Measurements from ENCODE around the gene PSMD11.

Gene PSMD11

DNA sequence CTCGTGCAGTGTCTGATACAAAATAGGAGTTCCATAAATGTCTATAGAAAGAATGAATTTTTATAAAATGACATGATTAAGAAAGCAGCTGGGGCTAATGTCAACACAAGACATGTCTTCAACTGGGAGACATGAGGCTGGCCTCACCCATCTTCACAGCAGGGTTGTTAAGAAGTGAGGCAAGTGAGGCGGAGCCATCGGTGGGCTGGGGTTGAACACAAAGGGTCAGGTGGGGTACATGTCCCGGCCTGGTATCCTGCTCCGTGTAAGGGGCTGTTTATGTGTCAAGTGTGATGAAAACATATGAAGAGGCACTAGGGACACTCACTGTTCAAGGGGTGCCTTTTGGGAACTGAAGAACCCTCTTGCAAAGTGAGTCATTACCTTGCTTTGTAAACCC lies 64.6 kb downstream of the PSMD11 start:
- Histone ChIP-seq H3K27me3 (replicated peaks in 2 of 5; ENCODE audit: control insufficient read depth in 4 of 5, insufficient read depth in 5 of 5, low read length in 4 of 5) (no peaks in the 10 kb centered on the region), H3K36me3 (ENCODE audit: control insufficient read depth in 4 of 4, insufficient read depth in 4 of 4, low read length in 3 of 4) (no peaks in the 10 kb centered on the region), H3K4me1 (ENCODE audit: control extremely low read depth in 1 of 4, control insufficient read depth in 4 of 4, insufficient read depth in 4 of 4, low read length in 3 of 4) (peaks cover 0 to 3% (median 0%) of the 10 kb centered on the region in 4 experiments), H3K9me3 (ENCODE audit: control extremely low read depth in 1 of 5, control insufficient read depth in 4 of 5, insufficient read depth in 2 of 5, low read depth in 1 of 5, low read length in 4 of 5) (no peaks in the 10 kb centered on the region), H3K27ac (ENCODE audit: insufficient read depth in 1 of 2, low read depth in 1 of 2, low read length in 2 of 2, poor library complexity in 1 of 2, severe bottlenecking in 2 of 2) (no peak overlapping the region), H3K4me3 (ENCODE audit: control insufficient read depth in 1 of 7, extremely low read depth in 1 of 7, insufficient read depth in 4 of 7, low read depth in 2 of 7, low read length in 6 of 7) (no peak overlapping the region)
- WGBS (ENCODE audit: insufficient coverage): 97% methylated on average over 4 of the region's 5 CpGs
- ChIA-PET POLR2A (no interaction called here), CTCF (no interaction called here)
- DNase-seq: no peak

DNA sequence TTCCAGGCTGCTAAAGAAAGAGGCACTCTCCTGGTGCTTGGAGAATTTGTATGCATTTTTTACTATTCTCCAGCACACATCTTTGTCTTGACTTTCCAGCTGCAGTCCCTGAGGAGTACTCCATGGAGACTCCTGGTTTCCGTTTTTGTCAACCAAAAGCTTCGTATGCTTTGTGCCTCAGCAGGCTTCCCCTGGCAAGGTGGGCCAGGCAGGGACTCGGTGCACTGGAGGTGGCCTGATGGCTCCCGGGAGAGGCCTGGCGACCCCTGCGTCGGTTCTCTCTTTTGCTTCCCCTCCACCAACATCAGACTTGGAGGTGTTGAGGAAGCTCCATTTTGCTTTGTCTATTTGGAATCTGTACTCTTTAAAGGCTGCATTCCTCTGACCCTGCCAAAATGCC lies 66.2 kb downstream of the PSMD11 start:
- CTCF ChIA-PET: no interaction called here
- POLR2A ChIA-PET: no interaction called here
- WGBS (ENCODE audit: insufficient coverage): 96% methylated on average over 7 of the region's 7 CpGs

DNA sequence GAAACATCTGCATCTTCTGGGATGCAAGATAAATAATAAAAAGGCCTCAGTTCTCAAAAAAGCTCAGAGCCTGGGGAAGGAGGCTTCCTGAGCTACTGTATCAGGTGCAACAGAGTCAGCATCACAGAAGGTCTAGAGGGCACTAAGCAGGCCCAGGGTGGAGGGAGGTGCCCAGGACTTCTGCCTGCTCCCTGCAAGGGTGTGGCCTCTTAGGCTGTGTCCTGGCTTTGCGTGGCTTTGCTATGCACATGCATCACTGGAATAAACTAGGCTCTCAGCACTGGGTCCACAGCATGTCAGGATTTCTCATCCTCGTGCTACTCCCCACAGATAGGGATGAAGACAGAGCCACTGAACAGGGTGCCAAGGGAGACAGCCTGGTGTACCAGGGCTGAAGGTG lies 68.0 kb downstream of the PSMD11 start:
- no peaks in the 10 kb centered on the region for H3K36me3 ChIP-seq (ENCODE audit: control insufficient read depth in 4 of 4, insufficient read depth in 4 of 4, low read length in 3 of 4)
- DNase-seq: no peak
- ChIA-PET CTCF (interaction anchor here (0.7 to 1.1 kb wide), 2 partner anchors 15 to 260 kb away, joined by 3 read pairs; no protein-coding TSS in a partner anchor), POLR2A (no interaction called here)
- no peak overlapping the region for H3K27ac ChIP-seq (ENCODE audit: insufficient read depth in 1 of 2, low read depth in 1 of 2, low read length in 2 of 2, poor library complexity in 1 of 2, severe bottlenecking in 2 of 2)
- 100% methylated on average over 2 of the region's 2 CpGs for WGBS (ENCODE audit: insufficient coverage)
- no peak overlapping the region for H3K4me3 ChIP-seq (ENCODE audit: control insufficient read depth in 1 of 7, extremely low read depth in 1 of 7, insufficient read depth in 4 of 7, low read depth in 2 of 7, low read length in 6 of 7)
- H3K4me1 ChIP-seq (ENCODE audit: control extremely low read depth in 1 of 4, control insufficient read depth in 4 of 4, insufficient read depth in 4 of 4, low read length in 3 of 4): no peaks in the 10 kb centered on the region
- peaks cover 0 to 3% (median 0%) of the 10 kb centered on the region in 5 experiments for H3K27me3 ChIP-seq (replicated peaks in 2 of 5; ENCODE audit: control insufficient read depth in 4 of 5, insufficient read depth in 5 of 5, low read length in 4 of 5)
- H3K9me3 ChIP-seq (ENCODE audit: control extremely low read depth in 1 of 5, control insufficient read depth in 4 of 5, insufficient read depth in 2 of 5, low read depth in 1 of 5, low read length in 4 of 5): no peaks in the 10 kb centered on the region

More for the DNA sequence above, 66.2 kb downstream of the PSMD11 start:
- Histone ChIP-seq H3K4me1 (ENCODE audit: control extremely low read depth in 1 of 4, control insufficient read depth in 4 of 4, insufficient read depth in 4 of 4, low read length in 3 of 4) (no peaks in the 10 kb centered on the region), H3K4me3 (ENCODE audit: control insufficient read depth in 1 of 7, extremely low read depth in 1 of 7, insufficient read depth in 4 of 7, low read depth in 2 of 7, low read length in 6 of 7) (no peak overlapping the region), H3K9me3 (ENCODE audit: control extremely low read depth in 1 of 5, control insufficient read depth in 4 of 5, insufficient read depth in 2 of 5, low read depth in 1 of 5, low read length in 4 of 5) (no peaks in the 10 kb centered on the region), H3K36me3 (ENCODE audit: control insufficient read depth in 4 of 4, insufficient read depth in 4 of 4, low read length in 3 of 4) (no peaks in the 10 kb centered on the region), H3K27me3 (replicated peaks in 2 of 5; ENCODE audit: control insufficient read depth in 4 of 5, insufficient read depth in 5 of 5, low read length in 4 of 5) (no peaks in the 10 kb centered on the region), H3K27ac (ENCODE audit: insufficient read depth in 1 of 2, low read depth in 1 of 2, low read length in 2 of 2, poor library complexity in 1 of 2, severe bottlenecking in 2 of 2) (no peak overlapping the region)
- DNase-seq: no peak

DNA sequence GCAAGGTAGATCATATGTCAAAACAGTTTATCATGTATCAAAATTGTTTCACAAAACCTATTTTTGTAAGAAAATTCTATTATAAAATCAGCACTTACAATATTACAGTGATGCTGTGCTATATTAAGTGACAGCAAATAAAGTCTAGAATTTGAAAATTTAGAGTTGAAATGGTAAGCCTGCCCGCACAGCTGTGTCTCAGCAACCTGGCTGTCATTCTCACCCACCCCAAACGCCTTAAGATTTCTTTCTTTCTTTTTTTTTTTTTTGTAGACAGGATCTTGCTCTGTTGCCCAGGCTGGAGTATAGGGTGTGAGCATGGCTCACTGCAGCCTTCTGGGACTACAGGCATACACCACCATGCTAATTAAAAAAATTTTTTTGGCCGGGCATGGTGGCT lies 69.3 kb downstream of the PSMD11 start:
- CTCF ChIA-PET: no interaction called here
- no peak for DNase-seq
- H3K4me1 ChIP-seq (ENCODE audit: control extremely low read depth in 1 of 4, control insufficient read depth in 4 of 4, insufficient read depth in 4 of 4, low read length in 3 of 4): peaks cover 0 to under 1% (median under 1%) of the 10 kb centered on the region in 4 experiments
- H3K4me3 ChIP-seq (ENCODE audit: control insufficient read depth in 1 of 7, extremely low read depth in 1 of 7, insufficient read depth in 4 of 7, low read depth in 2 of 7, low read length in 6 of 7): no peak overlapping the region
- no peak overlapping the region for H3K27ac ChIP-seq (ENCODE audit: insufficient read depth in 1 of 2, low read depth in 1 of 2, low read length in 2 of 2, poor library complexity in 1 of 2, severe bottlenecking in 2 of 2)
- no peaks in the 10 kb centered on the region for H3K9me3 ChIP-seq (ENCODE audit: control extremely low read depth in 1 of 5, control insufficient read depth in 4 of 5, insufficient read depth in 2 of 5, low read depth in 1 of 5, low read length in 4 of 5)
- WGBS (ENCODE audit: insufficient coverage): no CpG with 5 or more reads among the region's 3 CpGs
- H3K36me3 ChIP-seq (ENCODE audit: control insufficient read depth in 4 of 4, insufficient read depth in 4 of 4, low read length in 3 of 4): no peaks in the 10 kb centered on the region
- peaks cover 0 to 9% (median 3%) of the 10 kb centered on the region in 5 experiments for H3K27me3 ChIP-seq (replicated peaks in 2 of 5; ENCODE audit: control insufficient read depth in 4 of 5, insufficient read depth in 5 of 5, low read length in 4 of 5)
- POLR2A ChIA-PET: no interaction called here

DNA sequence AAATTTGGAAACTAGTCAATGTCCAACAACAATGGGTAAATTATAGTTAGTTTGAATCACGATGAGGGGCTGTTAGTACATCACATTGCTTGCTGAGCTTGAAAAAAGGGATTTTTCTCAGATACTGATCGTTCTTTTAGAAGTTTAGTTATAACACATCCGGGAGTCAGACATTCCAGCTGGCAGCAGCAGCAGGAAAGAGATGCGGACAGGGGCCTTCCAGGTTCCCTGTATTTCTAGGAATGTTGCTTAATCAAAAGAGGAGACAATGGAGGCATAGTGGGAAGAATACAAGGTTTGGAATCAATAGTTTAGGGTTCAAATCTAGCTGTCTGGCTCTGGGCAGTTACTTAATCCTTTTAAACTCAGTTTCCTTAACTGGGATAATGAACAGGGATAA lies 70.3 kb downstream of the PSMD11 start:
- DNase-seq: no peak
- Histone ChIP-seq H3K4me1 (ENCODE audit: control extremely low read depth in 1 of 4, control insufficient read depth in 4 of 4, insufficient read depth in 4 of 4, low read length in 3 of 4) (peaks cover 0 to 10% (median 9%) of the 10 kb centered on the region in 4 experiments), H3K4me3 (ENCODE audit: control insufficient read depth in 1 of 7, extremely low read depth in 1 of 7, insufficient read depth in 4 of 7, low read depth in 2 of 7, low read length in 6 of 7) (no peak overlapping the region), H3K36me3 (ENCODE audit: control insufficient read depth in 4 of 4, insufficient read depth in 4 of 4, low read length in 3 of 4) (no peaks in the 10 kb centered on the region), H3K9me3 (ENCODE audit: control extremely low read depth in 1 of 5, control insufficient read depth in 4 of 5, insufficient read depth in 2 of 5, low read depth in 1 of 5, low read length in 4 of 5) (no peaks in the 10 kb centered on the region), H3K27me3 (replicated peaks in 2 of 5; ENCODE audit: control insufficient read depth in 4 of 5, insufficient read depth in 5 of 5, low read length in 4 of 5) (peaks cover 0 to 16% (median 10%) of the 10 kb centered on the region in 5 experiments), H3K27ac (ENCODE audit: insufficient read depth in 1 of 2, low read depth in 1 of 2, low read length in 2 of 2, poor library complexity in 1 of 2, severe bottlenecking in 2 of 2) (no peak overlapping the region)
- ChIA-PET POLR2A (no interaction called here), CTCF (no interaction called here)
- 92% methylated on average over 4 of the region's 4 CpGs for WGBS (ENCODE audit: insufficient coverage)

DNA sequence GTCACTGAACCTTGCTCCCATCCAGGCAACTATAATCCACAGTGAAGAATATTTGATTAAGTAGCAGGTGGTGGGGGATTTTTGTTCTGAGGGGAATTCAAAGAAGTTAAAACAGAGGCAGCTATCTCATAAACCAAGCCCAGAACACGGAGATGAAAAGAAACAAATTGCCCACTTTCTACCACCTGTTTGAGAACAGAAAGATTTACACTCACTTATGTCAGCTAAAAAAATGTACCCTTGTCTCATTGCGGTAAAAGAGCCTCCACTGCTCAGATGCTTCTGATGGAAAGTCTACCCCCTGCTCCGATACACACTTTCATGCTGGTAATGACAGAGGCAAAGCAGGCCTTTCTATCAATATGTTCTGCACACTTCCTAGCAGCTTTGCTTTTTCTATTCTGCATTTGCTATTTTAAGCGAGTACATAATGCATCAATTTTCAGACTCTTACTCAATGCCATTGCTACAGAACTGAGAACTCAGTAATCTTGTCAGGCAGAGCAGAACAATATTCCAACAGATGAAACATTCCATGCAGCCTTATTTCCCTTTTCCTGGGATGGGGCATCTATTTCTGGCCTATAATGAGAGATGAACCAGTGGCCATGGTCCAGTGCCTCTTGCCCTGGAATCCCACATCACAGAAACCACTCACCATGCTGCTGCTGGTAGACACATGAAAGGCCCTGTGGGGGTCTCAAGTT lies 71.5 kb downstream of the PSMD11 start:
- POLR2A ChIA-PET: interaction anchor here (0.6 kb wide), 1 partner anchor 15 kb away, joined by 3 read pairs; no protein-coding TSS in a partner anchor
- Histone ChIP-seq H3K27ac (ENCODE audit: insufficient read depth in 1 of 2, low read depth in 1 of 2, low read length in 2 of 2, poor library complexity in 1 of 2, severe bottlenecking in 2 of 2) (no peak overlapping the region), H3K4me1 (ENCODE audit: control extremely low read depth in 1 of 4, control insufficient read depth in 4 of 4, insufficient read depth in 4 of 4, low read length in 3 of 4) (peaks cover 0 to 20% (median 18%) of the 10 kb centered on the region in 4 experiments), H3K9me3 (ENCODE audit: control extremely low read depth in 1 of 5, control insufficient read depth in 4 of 5, insufficient read depth in 2 of 5, low read depth in 1 of 5, low read length in 4 of 5) (no peaks in the 10 kb centered on the region), H3K36me3 (ENCODE audit: control insufficient read depth in 4 of 4, insufficient read depth in 4 of 4, low read length in 3 of 4) (no peaks in the 10 kb centered on the region), H3K27me3 (replicated peaks in 2 of 5; ENCODE audit: control insufficient read depth in 4 of 5, insufficient read depth in 5 of 5, low read length in 4 of 5) (peaks cover 0 to 28% (median 16%) of the 10 kb centered on the region in 5 experiments), H3K4me3 (ENCODE audit: control insufficient read depth in 1 of 7, extremely low read depth in 1 of 7, insufficient read depth in 4 of 7, low read depth in 2 of 7, low read length in 6 of 7) (no peak overlapping the region)
- CTCF ChIA-PET: no interaction called here
- DNase-seq: no peak
- WGBS (ENCODE audit: insufficient coverage): 100% methylated on average over 4 of the region's 4 CpGs

DNA sequence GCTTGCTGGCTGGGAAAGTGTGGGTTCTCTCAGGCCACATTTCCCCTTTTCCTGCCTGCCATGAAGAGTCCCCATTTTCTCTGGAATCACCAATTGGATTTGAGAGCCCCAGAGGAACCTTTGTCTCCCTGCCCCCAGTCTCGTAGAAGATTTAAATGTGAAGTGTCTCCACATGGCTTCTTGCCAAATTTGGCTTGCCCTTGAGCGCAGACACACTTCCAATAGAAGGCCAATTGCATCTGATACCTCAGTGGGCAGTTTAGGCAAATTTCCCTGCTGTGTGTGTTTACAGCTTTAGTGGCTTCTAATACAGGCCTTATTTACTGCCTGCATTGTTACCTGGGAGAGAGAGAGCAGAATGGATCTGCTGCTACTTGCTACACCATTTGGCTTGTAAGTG lies 72.1 kb downstream of the PSMD11 start:
- CTCF ChIA-PET: no interaction called here
- 38% methylated on average over 1 of the region's 2 CpGs for WGBS (ENCODE audit: insufficient coverage)

More for the DNA sequence above, 72.1 kb downstream of the PSMD11 start:
- Histone ChIP-seq H3K4me3 (ENCODE audit: control insufficient read depth in 1 of 7, extremely low read depth in 1 of 7, insufficient read depth in 4 of 7, low read depth in 2 of 7, low read length in 6 of 7) (no peak overlapping the region), H3K9me3 (ENCODE audit: control extremely low read depth in 1 of 5, control insufficient read depth in 4 of 5, insufficient read depth in 2 of 5, low read depth in 1 of 5, low read length in 4 of 5) (no peaks in the 10 kb centered on the region), H3K27ac (ENCODE audit: insufficient read depth in 1 of 2, low read depth in 1 of 2, low read length in 2 of 2, poor library complexity in 1 of 2, severe bottlenecking in 2 of 2) (no peak overlapping the region), H3K4me1 (ENCODE audit: control extremely low read depth in 1 of 4, control insufficient read depth in 4 of 4, insufficient read depth in 4 of 4, low read length in 3 of 4) (peaks cover 0 to 20% (median 18%) of the 10 kb centered on the region in 4 experiments), H3K27me3 (replicated peaks in 2 of 5; ENCODE audit: control insufficient read depth in 4 of 5, insufficient read depth in 5 of 5, low read length in 4 of 5) (peaks cover 0 to 34% (median 18%) of the 10 kb centered on the region in 5 experiments), H3K36me3 (ENCODE audit: control insufficient read depth in 4 of 4, insufficient read depth in 4 of 4, low read length in 3 of 4) (no peaks in the 10 kb centered on the region)
- POLR2A ChIA-PET: no interaction called here
- DNase-seq: no peak

Measured in common myeloid progenitor, CD34-positive (primary cell).